Measurements from ENCODE around the gene OPN4.

DNA sequence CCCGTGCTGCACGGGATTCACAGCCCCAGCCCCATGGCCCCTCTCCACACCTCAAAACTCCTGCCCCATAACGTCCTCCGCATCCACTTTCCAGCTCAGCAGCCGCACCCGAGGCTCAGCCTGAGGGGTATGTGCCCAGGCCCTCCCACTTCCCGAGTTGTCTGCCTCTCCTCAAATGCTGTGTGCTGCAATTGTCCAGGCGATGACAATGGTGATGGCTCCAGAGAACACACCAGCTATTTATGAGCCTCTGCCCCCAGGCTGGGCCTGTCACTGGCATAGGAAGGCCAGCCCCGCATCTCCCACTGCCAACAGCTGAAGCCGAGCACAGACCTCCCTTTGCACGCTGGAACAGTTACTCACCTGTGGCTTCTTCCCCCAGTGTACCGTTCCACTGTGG, 11.5 kb downstream of the OPN4 start:
- TF ChIP-seq, protein P1, sequence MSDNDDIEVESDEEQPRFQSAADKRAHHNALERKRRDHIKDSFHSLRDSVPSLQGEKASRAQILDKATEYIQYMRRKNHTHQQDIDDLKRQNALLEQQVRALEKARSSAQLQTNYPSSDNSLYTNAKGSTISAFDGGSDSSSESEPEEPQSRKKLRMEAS (IDR thresholded peaks at IDR 0.05; ENCODE audit: low read depth, low read length): no peak
- TF ChIP-seq, protein P2, sequence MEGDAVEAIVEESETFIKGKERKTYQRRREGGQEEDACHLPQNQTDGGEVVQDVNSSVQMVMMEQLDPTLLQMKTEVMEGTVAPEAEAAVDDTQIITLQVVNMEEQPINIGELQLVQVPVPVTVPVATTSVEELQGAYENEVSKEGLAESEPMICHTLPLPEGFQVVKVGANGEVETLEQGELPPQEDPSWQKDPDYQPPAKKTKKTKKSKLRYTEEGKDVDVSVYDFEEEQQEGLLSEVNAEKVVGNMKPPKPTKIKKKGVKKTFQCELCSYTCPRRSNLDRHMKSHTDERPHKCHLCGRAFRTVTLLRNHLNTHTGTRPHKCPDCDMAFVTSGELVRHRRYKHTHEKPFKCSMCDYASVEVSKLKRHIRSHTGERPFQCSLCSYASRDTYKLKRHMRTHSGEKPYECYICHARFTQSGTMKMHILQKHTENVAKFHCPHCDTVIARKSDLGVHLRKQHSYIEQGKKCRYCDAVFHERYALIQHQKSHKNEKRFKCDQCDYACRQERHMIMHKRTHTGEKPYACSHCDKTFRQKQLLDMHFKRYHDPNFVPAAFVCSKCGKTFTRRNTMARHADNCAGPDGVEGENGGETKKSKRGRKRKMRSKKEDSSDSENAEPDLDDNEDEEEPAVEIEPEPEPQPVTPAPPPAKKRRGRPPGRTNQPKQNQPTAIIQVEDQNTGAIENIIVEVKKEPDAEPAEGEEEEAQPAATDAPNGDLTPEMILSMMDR (IDR thresholded peaks at IDR 0.05; ENCODE audit: low read depth, low read length): no peak
- no peak for TF ChIP-seq POLR2A (IDR thresholded peaks at IDR 0.05; ENCODE audit: extremely low read depth, insufficient read length)
